HL-60 (cell line): ENCODE results near the gene DUSP5.
A peak's percentile ranks its signal among the peaks of the same experiment; 100 is the strongest.

Experiments used
- DNase-seq, 2 experiments: peaks; one replicate each; pipeline ENCODE4 v3.0.0-alpha.2; 2010 to 2020; ENCODE audit warnings: low read depth in 1 of 2, low spot score in 1 of 2
- H3K27ac ChIP-seq: fragments of 250-450 bp; sonication (Bioruptor Pico); replicated peaks from 2 replicates; pipeline ENCODE4 v1.5.1; 2020; ENCODE audit warnings: mild to moderate bottlenecking, moderate library complexity
- H3K27me3 ChIP-seq: fragments of 250-450 bp; sonication (Bioruptor Pico); 2 replicates; pipeline ENCODE4 v1.5.1; 2021; ENCODE audit warnings: mild to moderate bottlenecking, moderate library complexity; ENCODE audit not compliant: insufficient read depth, poor library complexity, severe bottlenecking
- H3K4me3 ChIP-seq: replicated peaks from 2 replicates; pipeline ENCODE4 v1.5.1; 2011; ENCODE audit warnings: mild to moderate bottlenecking, control low read depth, low read length; ENCODE audit not compliant: insufficient read depth
- CTCF ChIP-seq: IDR thresholded peaks from one replicate; pipeline ENCODE4 v1.5.1; 2011; ENCODE audit warnings: low read length, control low read depth, inconsistent platforms; ENCODE audit not compliant: insufficient read depth
- GABPA ChIP-seq: IDR thresholded peaks from 2 replicates; pipeline ENCODE4 v1.6.1; 2012; ENCODE audit warnings: low read depth
- POLR2AphosphoS5 ChIP-seq: IDR thresholded peaks from 2 replicates; pipeline ENCODE4 v1.6.1; 2012; ENCODE audit warnings: low read depth
- REST ChIP-seq: IDR thresholded peaks from 2 replicates; pipeline ENCODE4 v1.6.1; 2012; ENCODE audit warnings: low read depth; ENCODE audit not compliant: insufficient replicate concordance
- SPI1 ChIP-seq: IDR thresholded peaks from 2 replicates; pipeline ENCODE4 v1.6.1; 2012; ENCODE audit warnings: low read depth, mild to moderate bottlenecking, borderline replicate concordance

The DUSP5 gene

GRCh38 chr10:110546499-110547110, 48.9 kb downstream of the DUSP5 start:
- DNase-seq, result no peak
- TF ChIP-seq CTCF, result no peak
- TF ChIP-seq REST, result no peak
- no peak for TF ChIP-seq POLR2AphosphoS5
- TF ChIP-seq GABPA, result no peak
- TF ChIP-seq SPI1, result no peak
- no peak overlapping the region for H3K27ac ChIP-seq
- H3K27me3 ChIP-seq, result no peaks in the 10 kb centered on the region
- no peak overlapping the region for H3K4me3 ChIP-seq

- peak; percentile 77 for TF ChIP-seq CTCF
- no peak for TF ChIP-seq GABPA
- no peak for TF ChIP-seq SPI1
- no peak for TF ChIP-seq POLR2AphosphoS5
- H3K27ac ChIP-seq, result no peak overlapping the region
- no peak overlapping the region for H3K4me3 ChIP-seq
- H3K27me3 ChIP-seq, result no peaks in the 10 kb centered on the region
- DNase-seq, result peak in 1 of 2 experiments; percentile 40
Observed at GRCh38 chr10:110547139-110547761, 49.5 kb downstream of the DUSP5 start.

GRCh38 chr10:110548002-110548401, 50.3 kb downstream of the DUSP5 start:
- H3K27me3 ChIP-seq, result no peaks in the 10 kb centered on the region
- no peak overlapping the region for H3K4me3 ChIP-seq
- no peak for TF ChIP-seq POLR2AphosphoS5
- TF ChIP-seq REST, result no peak
- no peak for TF ChIP-seq CTCF
- no peak for TF ChIP-seq GABPA
- TF ChIP-seq SPI1, result no peak
- H3K27ac ChIP-seq, result no peak overlapping the region
- no peak for DNase-seq

- no peak for DNase-seq
- Histone ChIP-seq H3K27me3 (no peaks in the 10 kb centered on the region), H3K4me3 (no peak overlapping the region), H3K27ac (no peak overlapping the region)
- TF ChIP-seq GABPA (no peak), SPI1 (no peak), POLR2AphosphoS5 (no peak), CTCF (no peak), REST (no peak)
Observed at GRCh38 chr10:110549211-110549610, 51.5 kb downstream of the DUSP5 start.
